ENCODE results near the gene STAC3.
"Not testable (repeated sequence)": the region's sequence is repeated elsewhere in the genome, so short reads cannot be mapped to it uniquely, and the experiment has no call there.

The STAC3 gene

GRCh38 chr12:57250956-57251355, at the start of gene STAC3:
TSS of gene STAC3 (minus strand) at chr12:57251187. CDS start at chr12:57249636, 1,551 bp downstream.
- in situ Hi-C loops (cut with HindIII; ENCODE audit: low sequenced_read_pairs), result no loop called here

DNA sequence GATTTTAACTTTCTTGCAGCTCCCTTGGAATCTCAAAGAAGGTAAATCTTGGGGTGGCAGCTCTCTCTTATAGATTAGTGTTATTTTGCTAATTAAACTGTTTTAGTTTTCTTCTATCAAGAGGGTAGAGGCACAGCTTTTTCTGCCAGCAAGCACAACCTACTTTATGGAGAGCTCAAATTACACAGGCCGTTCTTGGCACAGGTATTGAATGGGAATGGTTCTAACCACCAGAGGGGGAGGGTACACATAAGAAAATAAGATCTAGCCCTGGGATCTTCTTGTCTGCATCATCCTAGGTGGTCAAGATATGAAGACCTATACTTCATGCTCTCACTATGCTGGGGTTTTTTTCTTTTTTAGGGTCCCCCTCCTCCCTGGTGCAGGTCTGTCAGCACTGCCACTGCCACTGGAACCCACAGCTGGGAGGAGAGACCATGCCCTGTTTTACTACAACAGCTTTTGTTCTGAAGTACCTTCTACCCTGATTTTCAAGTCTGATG, 48.6 kb upstream of the STAC3 start:
- in situ Hi-C loops (cut with HindIII; ENCODE audit: low sequenced_read_pairs), result no loop called here

- in situ Hi-C loops (cut with HindIII; ENCODE audit: low sequenced_read_pairs), result no loop called here
Observed at GRCh38 chr12:57296291-57296690, 45.3 kb upstream of the STAC3 start.

- in situ Hi-C loops (cut with HindIII; ENCODE audit: low sequenced_read_pairs), result not testable (repeated sequence)
Observed at GRCh38 chr12:57282073-57282472, 31.1 kb upstream of the STAC3 start.

- in situ Hi-C loops (cut with HindIII; ENCODE audit: low sequenced_read_pairs), result no loop called here
Observed at GRCh38 chr12:57280211-57281062, 29.4 kb upstream of the STAC3 start.

- in situ Hi-C loops (cut with HindIII; ENCODE audit: low sequenced_read_pairs), result no loop called here
Observed at GRCh38 chr12:57278465-57279381, 27.7 kb upstream of the STAC3 start.

- in situ Hi-C loops (cut with HindIII; ENCODE audit: low sequenced_read_pairs), result no loop called here
Observed at GRCh38 chr12:57276935-57277563, 26.1 kb upstream of the STAC3 start.

DNA sequence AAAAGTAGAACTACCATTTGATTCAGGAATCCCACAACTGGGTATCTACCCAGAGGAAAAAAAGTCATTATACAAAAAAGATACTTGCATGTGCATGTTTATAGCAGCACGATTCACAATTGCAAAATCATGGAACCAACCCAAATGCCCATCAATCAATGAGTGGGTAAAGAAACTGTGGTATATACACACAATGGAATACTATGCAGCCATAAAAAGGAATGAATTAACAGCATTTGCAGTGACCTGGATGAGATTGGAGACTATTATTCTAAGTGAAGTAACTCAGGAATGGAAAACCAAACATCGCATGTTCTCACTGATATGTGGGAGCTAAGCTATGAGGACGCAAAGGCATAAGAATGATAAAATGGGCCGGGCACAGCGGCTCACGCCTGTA, 25.2 kb upstream of the STAC3 start:
- in situ Hi-C loops (cut with HindIII; ENCODE audit: low sequenced_read_pairs), result not testable (repeated sequence)

GRCh38 chr12:57273516-57273915, 22.5 kb upstream of the STAC3 start:
- in situ Hi-C loops (cut with HindIII; ENCODE audit: low sequenced_read_pairs), result no loop called here

DNA sequence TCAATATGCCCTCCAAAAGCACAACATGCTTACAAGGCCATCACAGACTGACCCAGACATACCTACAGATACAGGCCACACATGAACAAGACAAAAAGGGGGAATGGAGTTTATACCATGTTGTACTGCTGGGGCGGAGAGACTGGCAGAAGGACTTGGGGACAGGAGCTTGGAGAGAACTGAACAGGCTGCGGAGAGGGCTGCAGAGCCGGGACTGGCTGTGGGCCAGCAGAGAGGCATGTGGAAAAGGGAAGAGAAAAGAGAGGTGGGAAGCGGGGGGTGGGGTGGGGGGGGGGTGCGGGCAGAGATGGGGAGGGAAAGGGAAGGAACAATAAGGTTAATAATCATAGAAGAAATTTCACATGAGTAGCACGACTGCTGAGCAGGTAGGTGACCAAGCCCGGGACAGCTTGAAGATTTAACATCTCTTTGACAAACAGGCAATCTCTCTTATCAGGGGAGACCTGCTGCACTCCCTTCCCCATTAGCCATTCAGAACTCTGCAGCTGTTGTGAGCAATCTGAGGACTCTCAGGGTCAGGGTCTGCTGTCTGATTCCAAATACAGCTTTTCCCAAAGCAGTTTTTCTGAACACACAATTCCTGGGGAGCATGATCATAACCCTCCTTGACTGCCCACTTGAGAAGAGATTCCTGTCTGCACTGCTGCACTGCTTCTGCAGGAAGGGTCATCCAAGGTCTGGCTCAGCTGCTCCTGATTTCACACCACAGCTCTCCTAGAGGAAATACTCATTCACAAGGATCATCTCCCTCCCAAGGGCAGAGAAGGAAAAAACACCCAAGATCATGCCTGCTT, 21.6 kb upstream of the STAC3 start:
- in situ Hi-C loops (cut with HindIII; ENCODE audit: low sequenced_read_pairs), result no loop called here

GRCh38 chr12:57270966-57271470, 20.0 kb upstream of the STAC3 start:
- in situ Hi-C loops (cut with HindIII; ENCODE audit: low sequenced_read_pairs), result no loop called here

DNA sequence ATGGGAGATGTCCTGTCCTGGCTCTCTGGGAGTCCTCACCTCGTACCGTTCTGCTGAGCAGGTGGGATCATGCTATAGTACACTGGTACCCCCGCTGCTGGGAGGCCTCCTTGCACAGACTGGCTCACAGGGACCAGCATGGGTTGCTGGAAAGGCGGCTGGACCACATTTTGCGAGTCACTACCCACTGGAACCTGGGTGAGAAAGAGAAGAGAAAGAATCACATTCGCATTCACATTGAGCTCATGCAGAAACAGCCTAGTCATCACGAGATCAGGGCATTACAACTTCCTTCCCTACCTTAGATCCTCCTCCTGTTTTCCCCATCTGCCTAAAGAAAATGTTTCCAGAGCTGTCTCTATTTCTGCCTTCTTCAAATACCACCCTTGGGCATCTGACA, 17.3 kb upstream of the STAC3 start:
- in situ Hi-C loops (cut with HindIII; ENCODE audit: low sequenced_read_pairs), result no loop called here

GRCh38 chr12:57266681-57267080, 15.7 kb upstream of the STAC3 start:
- in situ Hi-C loops (cut with HindIII; ENCODE audit: low sequenced_read_pairs), result no loop called here

- in situ Hi-C loops (cut with HindIII; ENCODE audit: low sequenced_read_pairs), result no loop called here
Observed at GRCh38 chr12:57263096-57263495, 12.1 kb upstream of the STAC3 start.

- in situ Hi-C loops (cut with HindIII; ENCODE audit: low sequenced_read_pairs), result no loop called here
Observed at GRCh38 chr12:57262126-57262822, 11.3 kb upstream of the STAC3 start.

DNA sequence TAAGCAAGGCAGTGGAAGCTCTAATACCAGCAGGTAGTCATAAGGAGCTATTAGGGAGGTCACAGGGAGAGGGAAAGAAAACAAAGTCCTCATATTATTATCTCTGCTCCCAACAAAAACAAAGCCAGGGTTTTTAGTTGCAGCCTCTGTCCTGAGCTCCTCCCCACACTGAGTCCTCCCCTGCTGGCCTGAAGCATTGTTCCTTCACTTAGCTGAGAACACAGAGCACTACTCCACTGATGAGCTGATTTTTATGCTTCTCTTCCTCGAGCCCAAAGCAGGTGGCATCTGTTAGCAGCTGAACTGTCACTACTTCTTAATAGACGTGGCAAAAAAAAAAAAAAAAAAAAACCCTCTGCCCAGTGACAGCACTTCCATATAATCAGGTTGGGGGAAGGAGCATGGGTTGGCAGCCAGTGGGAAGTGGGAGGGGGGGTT, 10.5 kb upstream of the STAC3 start:
- in situ Hi-C loops (cut with HindIII; ENCODE audit: low sequenced_read_pairs), result no loop called here

GRCh38 chr12:57260366-57260765, 9.4 kb upstream of the STAC3 start:
- in situ Hi-C loops (cut with HindIII; ENCODE audit: low sequenced_read_pairs), result no loop called here

DNA sequence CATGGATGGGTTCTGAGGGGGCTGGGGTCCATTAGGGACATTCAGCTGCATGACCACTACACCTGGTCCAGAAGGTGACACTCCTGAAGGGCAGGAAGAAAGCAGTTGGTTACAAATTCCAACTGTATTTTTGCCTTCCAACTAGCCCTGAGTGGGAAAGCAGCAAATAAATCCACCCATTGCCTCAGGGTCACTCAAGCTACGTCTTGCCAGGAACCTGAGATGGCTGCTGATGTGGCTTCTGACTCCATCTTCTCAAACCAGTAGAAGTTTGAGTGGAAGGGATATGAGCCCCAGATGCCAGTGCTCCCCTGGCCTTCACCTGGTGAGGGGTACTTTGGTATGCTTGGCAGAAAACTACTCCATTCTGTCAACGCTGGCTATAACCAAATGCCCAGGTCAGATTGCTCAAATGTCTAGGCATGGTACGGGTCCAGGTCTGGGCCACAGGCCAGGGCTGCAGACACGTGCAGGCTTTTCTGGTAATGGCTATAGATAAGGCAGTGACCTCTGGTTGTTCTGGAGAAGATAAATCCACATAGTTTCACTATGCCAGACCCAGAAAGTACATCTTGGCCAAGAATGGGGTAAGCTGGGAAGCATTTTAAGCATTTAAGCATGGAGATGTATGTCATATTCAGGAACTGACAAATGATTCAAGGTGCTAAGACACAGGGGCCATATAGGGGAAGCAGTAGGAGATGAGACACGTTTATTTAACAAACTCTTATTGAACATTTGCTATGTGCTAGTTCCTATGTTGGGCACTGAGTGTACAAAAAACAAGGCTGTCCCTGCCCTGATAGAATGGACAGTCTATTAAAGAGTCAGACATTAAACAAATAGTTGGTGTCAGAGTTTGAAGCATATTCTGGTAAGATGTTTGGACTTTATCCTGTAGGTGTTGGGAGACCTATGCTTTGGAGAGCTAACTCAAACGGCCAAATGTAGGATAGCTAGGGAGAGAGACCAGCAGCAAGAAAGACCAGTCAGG, 8.3 kb upstream of the STAC3 start:
- in situ Hi-C loops (cut with HindIII; ENCODE audit: low sequenced_read_pairs), result no loop called here

Data from endothelial cell of hepatic sinusoid (primary cell).